ENCODE data around the gene NCAPH2.

NCAPH2 gene

DNA sequence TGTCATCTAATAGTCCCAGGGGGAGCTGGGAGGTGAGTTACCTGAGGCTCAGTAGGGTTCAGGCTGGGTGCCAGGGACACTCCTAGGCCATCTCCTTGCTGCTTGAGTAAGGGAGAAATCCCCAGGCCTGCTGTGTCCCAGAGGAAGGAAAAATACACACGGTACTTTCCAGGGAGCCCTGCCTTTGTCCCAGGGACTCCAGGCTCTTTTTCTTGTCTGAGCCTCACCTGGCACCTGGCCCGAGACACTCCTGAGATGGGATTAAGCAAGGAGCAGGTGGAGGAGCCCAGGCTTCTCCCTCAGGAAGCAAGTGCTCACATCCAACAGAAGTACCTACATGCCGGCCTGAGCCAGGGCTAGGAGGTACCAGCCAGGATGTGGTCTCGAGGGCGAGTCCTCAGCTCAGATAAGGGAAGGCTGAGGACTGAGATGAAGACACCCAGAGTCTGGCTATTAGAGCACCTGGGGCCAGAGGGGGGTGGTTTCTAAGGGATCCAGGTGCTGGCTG, 36.8 kb downstream of the NCAPH2 start:
- in situ Hi-C loops (cut with MboI; ENCODE audit: low sequenced_read_pairs, unreplicated experiment) = no loop called here
- DNase-seq (ENCODE audit: low spot score) = peak; percentile 37

DNA sequence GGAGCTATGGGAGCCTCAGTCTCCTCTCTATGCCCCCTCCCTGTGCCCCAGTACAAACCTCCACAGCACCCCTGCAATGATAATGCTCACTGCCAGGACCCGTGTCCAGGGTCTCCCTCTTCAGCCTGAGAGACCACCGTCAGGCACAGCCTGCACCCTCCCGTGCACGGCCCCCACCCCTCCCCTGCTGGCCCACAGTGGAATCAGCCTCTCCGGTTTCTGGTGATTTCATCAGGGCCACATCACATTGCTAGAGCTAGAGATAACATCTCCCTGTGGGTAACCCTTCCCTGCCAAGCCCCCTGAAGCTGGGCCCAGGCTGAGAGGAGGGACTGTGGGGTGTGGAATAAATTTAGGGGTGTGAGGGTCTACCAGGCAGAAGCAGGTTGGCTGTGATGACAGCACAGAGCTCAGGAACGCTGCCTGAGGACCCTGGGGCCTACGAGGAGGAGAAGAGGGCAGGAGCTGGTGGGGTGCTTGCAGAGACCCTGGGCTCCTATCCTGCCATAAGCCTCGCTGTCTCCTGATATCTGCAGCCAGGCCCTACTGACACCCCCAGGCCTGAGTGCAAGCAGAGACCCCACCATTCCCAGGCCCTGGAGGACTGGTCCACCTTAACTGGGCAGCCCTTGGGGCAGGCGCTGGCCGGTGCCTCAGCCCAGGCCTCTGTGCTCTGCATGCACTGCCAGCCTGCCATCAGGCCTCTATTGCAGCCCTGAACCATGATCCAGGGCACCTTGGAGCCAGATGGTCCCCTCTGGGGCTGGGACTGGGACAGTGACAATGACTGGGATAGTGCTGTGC, 37.7 kb downstream of the NCAPH2 start, which contains the start of gene KLHDC7B:
Gene KLHDC7B, plus strand, starts transcription at position 378 of the 804 bp plus-strand sequence. Its CDS starts 345 bp downstream, at position 723.
- peak; percentile 26 for DNase-seq (ENCODE audit: low spot score)
- in situ Hi-C loops (cut with MboI; ENCODE audit: low sequenced_read_pairs, unreplicated experiment) = no loop called here
- no peak for TF ChIP-seq CTCF (IDR thresholded peaks at IDR 0.05; ENCODE audit: borderline replicate concordance, control extremely low read depth, extremely low read depth, insufficient read depth, missing control alignments)

More for the DNA sequence above, 36.8 kb downstream of the NCAPH2 start:
- TF ChIP-seq CTCF (IDR thresholded peaks at IDR 0.05; ENCODE audit: borderline replicate concordance, control extremely low read depth, extremely low read depth, insufficient read depth, missing control alignments) = no peak

DNA sequence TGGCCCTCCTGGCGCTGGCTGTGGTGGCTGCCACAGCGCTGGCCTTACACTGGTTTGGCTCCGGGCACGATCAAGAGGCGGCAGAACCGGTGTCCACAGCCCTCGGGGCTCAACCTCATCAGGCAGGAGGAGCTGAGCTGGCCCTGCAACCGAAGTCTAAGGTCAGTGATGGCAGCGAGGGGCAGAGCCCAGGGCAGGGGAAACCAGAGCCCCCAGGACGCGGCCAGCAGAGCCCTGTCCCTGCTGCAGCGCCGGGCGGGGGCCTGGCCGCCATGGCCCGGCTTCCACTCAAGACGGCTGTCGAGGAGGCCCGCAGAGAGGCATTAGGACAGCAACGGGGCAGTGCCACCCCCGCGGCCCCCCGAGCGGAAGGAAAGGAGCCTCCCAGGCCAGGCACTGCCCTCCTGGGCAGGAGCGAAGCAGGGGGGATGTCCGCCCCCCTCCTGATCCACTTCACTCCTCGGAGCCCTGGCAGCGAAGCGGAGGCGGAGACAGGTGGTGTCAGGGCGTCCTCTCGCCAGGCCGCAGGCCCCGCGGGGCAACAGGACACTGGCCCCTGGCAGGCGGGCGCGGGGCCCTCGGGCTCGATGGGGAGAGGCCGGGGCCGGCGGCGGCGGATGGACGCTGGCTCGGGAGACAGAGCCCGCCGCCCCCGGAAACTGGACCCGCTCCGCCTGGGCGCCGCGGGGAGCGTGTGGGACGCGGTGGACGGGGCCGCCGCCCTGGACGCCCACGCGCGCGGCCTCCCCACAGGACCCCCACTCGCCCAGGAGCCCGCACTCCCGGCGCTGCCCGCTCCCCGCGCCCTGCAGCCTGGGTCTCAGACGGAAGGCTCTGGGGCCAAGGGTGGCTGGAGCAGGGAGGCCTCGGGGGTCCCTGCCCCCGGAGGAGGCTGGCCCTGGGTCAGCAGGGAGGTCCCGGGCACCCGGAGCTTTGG, 38.6 kb downstream of the NCAPH2 start:
- peak; percentile 26 for DNase-seq (ENCODE audit: low spot score)
- in situ Hi-C loops (cut with MboI; ENCODE audit: low sequenced_read_pairs, unreplicated experiment) = no loop called here
- TF ChIP-seq CTCF (IDR thresholded peaks at IDR 0.05; ENCODE audit: borderline replicate concordance, control extremely low read depth, extremely low read depth, insufficient read depth, missing control alignments) = no peak

- TF ChIP-seq CTCF (IDR thresholded peaks at IDR 0.05; ENCODE audit: borderline replicate concordance, control extremely low read depth, extremely low read depth, insufficient read depth, missing control alignments) = no peak
- in situ Hi-C loops (cut with MboI; ENCODE audit: low sequenced_read_pairs, unreplicated experiment) = no loop called here
- DNase-seq (ENCODE audit: low spot score) = peak; percentile 38
Observed at GRCh38 chr22:50547263-50547985, 39.4 kb downstream of the NCAPH2 start.

DNA sequence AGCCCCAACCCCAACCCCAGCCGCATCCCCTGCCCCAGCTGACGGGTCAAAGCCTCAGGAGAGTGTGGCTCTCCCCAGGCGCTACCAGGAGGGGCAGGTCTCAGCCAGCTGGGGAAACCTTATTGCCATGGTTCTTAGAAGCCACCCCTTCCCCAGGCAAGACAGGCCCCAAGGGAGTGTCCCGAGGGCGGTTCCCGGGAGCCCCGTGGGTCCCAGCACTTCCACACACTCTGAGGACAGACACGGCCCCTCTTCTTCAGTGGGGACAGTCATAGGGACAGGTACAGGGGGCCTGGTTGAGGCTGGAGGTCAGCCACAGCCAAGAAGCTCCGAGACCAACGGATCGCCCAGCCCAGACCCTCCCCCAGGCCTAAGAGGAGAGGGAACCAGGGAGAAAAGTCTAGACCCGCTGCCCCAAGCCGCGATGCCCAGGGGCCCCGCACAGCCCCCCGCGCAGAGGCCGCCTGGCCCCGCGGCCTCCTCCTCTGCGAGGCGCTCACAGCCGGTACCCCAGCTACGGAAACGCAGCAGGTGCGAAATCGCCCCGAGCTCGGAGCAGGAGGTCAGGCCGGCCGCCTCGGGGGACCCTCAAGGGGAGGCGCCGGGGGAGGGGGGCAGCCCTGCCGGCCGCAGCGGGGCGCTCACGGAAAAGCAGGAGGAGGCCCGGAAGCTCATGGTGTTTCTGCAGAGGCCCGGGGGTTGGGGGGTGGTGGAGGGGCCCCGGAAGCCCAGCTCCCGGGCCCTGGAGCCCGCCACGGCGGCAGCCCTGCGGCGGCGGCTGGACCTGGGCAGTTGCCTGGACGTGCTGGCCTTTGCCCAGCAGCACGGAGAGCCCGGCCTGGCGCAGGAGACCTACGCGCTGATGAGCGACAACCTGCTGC, 40.3 kb downstream of the NCAPH2 start:
- DNase-seq (ENCODE audit: low spot score) = peak; percentile 85
- TF ChIP-seq CTCF (IDR thresholded peaks at IDR 0.05; ENCODE audit: borderline replicate concordance, control extremely low read depth, extremely low read depth, insufficient read depth, missing control alignments) = peak; percentile 11
- in situ Hi-C loops (cut with MboI; ENCODE audit: low sequenced_read_pairs, unreplicated experiment) = no loop called here
